Measurements from ENCODE around the gene ESR1. TPM values are rescaled to one million over a fixed set of nuclear protein-coding genes. Genes with fewer than 3 reads are reported as not detected.

Gene ESR1
- total RNA-seq, 1 experiment from 2014 or later = not detected

- ChIA-PET CTCF (no interaction called here), POLR2A (no interaction called here)
- Histone ChIP-seq H3K9me3 (no peaks in the 10 kb centered on the region), H3K27me3 (replicated peaks; ENCODE audit: control insufficient read depth, insufficient read depth, low read length) (no peaks in the 10 kb centered on the region), H3K36me3 (ENCODE audit: control insufficient read depth, insufficient read depth, low read length) (no peaks in the 10 kb centered on the region), H3K4me3 (ENCODE audit: low read depth, low read length) (no peak overlapping the region), H3K4me1 (no peaks in the 10 kb centered on the region)
- TF ChIP-seq, protein P1, sequence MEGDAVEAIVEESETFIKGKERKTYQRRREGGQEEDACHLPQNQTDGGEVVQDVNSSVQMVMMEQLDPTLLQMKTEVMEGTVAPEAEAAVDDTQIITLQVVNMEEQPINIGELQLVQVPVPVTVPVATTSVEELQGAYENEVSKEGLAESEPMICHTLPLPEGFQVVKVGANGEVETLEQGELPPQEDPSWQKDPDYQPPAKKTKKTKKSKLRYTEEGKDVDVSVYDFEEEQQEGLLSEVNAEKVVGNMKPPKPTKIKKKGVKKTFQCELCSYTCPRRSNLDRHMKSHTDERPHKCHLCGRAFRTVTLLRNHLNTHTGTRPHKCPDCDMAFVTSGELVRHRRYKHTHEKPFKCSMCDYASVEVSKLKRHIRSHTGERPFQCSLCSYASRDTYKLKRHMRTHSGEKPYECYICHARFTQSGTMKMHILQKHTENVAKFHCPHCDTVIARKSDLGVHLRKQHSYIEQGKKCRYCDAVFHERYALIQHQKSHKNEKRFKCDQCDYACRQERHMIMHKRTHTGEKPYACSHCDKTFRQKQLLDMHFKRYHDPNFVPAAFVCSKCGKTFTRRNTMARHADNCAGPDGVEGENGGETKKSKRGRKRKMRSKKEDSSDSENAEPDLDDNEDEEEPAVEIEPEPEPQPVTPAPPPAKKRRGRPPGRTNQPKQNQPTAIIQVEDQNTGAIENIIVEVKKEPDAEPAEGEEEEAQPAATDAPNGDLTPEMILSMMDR (IDR thresholded peaks at IDR 0.05; ENCODE audit: insufficient read depth in 1 of 2, low read depth in 1 of 2, low read length in 1 of 2, severe bottlenecking in 1 of 2, unreplicated experiment in 1 of 2) = no peak
- H3K9me3 Mint-ChIP-seq (ENCODE audit: unreplicated experiment) = peaks cover 10% of the 10 kb centered on the region
- peaks cover 11% of the 10 kb centered on the region for H3K27me3 Mint-ChIP-seq (ENCODE audit: insufficient read depth, unreplicated experiment)
- no TSS peak for BruUV-seq (replicated peaks)
- no peaks in the 10 kb centered on the region for H3K36me3 Mint-ChIP-seq (ENCODE audit: insufficient read depth, unreplicated experiment)
- no peaks in the 10 kb centered on the region for H3K4me1 Mint-ChIP-seq (ENCODE audit: low read depth, unreplicated experiment)
- no peak overlapping the region for H3K27ac Mint-ChIP-seq (ENCODE audit: unreplicated experiment)
- intact Hi-C loops (cut with micrococcal nuclease; ENCODE audit: unreplicated experiment) = no loop called here
- DNase-seq = no peak
- H3K4me3 Mint-ChIP-seq (ENCODE audit: unreplicated experiment) = no peak overlapping the region
These were observed 92.8 kb downstream of the ESR1 start for GRCh38 chr6:151900256-151900655.

GRCh38 chr6:151901009-151901411 lies 93.5 kb downstream of the ESR1 start:
- Histone ChIP-seq H3K4me3 (ENCODE audit: low read depth, low read length) (no peak overlapping the region), H3K9me3 (no peaks in the 10 kb centered on the region), H3K27me3 (replicated peaks; ENCODE audit: control insufficient read depth, insufficient read depth, low read length) (no peaks in the 10 kb centered on the region), H3K36me3 (ENCODE audit: control insufficient read depth, insufficient read depth, low read length) (no peaks in the 10 kb centered on the region), H3K4me1 (no peaks in the 10 kb centered on the region)
- Mint-ChIP-seq H3K9me3 (ENCODE audit: unreplicated experiment) (peaks cover 10% of the 10 kb centered on the region), H3K36me3 (ENCODE audit: insufficient read depth, unreplicated experiment) (no peaks in the 10 kb centered on the region), H3K27ac (ENCODE audit: unreplicated experiment) (no peak overlapping the region), H3K4me3 (ENCODE audit: unreplicated experiment) (no peak overlapping the region), H3K27me3 (ENCODE audit: insufficient read depth, unreplicated experiment) (peaks cover 11% of the 10 kb centered on the region), H3K4me1 (ENCODE audit: low read depth, unreplicated experiment) (no peaks in the 10 kb centered on the region)
- intact Hi-C loops (cut with micrococcal nuclease; ENCODE audit: unreplicated experiment) = no loop called here
- no peak for DNase-seq
- CTCF ChIA-PET = no interaction called here
- TF ChIP-seq, protein P1 (IDR thresholded peaks at IDR 0.05; ENCODE audit: insufficient read depth in 1 of 2, low read depth in 1 of 2, low read length in 1 of 2, severe bottlenecking in 1 of 2, unreplicated experiment in 1 of 2) = no peak
- POLR2A ChIA-PET = no interaction called here
- BruUV-seq (replicated peaks) = no TSS peak

- Mint-ChIP-seq H3K27ac (ENCODE audit: unreplicated experiment) (no peak overlapping the region), H3K9me3 (ENCODE audit: unreplicated experiment) (no peaks in the 10 kb centered on the region), H3K36me3 (ENCODE audit: insufficient read depth, unreplicated experiment) (no peaks in the 10 kb centered on the region), H3K4me1 (ENCODE audit: low read depth, unreplicated experiment) (no peaks in the 10 kb centered on the region), H3K27me3 (ENCODE audit: insufficient read depth, unreplicated experiment) (peaks cover 4% of the 10 kb centered on the region), H3K4me3 (ENCODE audit: unreplicated experiment) (no peak overlapping the region)
- intact Hi-C loops (cut with micrococcal nuclease; ENCODE audit: unreplicated experiment) = no loop called here
- CTCF ChIA-PET = no interaction called here
- no peaks in the 10 kb centered on the region for H3K27me3 ChIP-seq (replicated peaks; ENCODE audit: control insufficient read depth, insufficient read depth, low read length)
- no peaks in the 10 kb centered on the region for H3K36me3 ChIP-seq (ENCODE audit: control insufficient read depth, insufficient read depth, low read length)
- no peak for DNase-seq
- no TSS peak for BruUV-seq (replicated peaks)
- no peak overlapping the region for H3K4me3 ChIP-seq (ENCODE audit: low read depth, low read length)
- POLR2A ChIA-PET = no interaction called here
- no peaks in the 10 kb centered on the region for H3K9me3 ChIP-seq
- H3K4me1 ChIP-seq = no peaks in the 10 kb centered on the region
- TF ChIP-seq, protein P1 (IDR thresholded peaks at IDR 0.05; ENCODE audit: insufficient read depth in 1 of 2, low read depth in 1 of 2, low read length in 1 of 2, severe bottlenecking in 1 of 2, unreplicated experiment in 1 of 2) = no peak
These were observed 97.1 kb downstream of the ESR1 start for GRCh38 chr6:151904631-151905030.

Measured in Caco-2 (cell line).